ENCODE measurements around the gene CAPN7.
"Not testable (repeated sequence)": the region's sequence is repeated elsewhere in the genome, so short reads cannot be mapped to it uniquely, and the experiment has no call there.

The CAPN7 gene

GRCh38 chr3:15181511-15181910 lies 24.5 kb upstream of the CAPN7 start:
- H3K4me3 ChIP-seq (ENCODE audit: low read depth, low read length): no peak overlapping the region
- no peak for DNase-seq (ENCODE audit: low read depth)
- TF ChIP-seq CTCF (IDR thresholded peaks at IDR 0.05; ENCODE audit: control insufficient read depth, extremely low read depth, insufficient read depth): no peak

DNA sequence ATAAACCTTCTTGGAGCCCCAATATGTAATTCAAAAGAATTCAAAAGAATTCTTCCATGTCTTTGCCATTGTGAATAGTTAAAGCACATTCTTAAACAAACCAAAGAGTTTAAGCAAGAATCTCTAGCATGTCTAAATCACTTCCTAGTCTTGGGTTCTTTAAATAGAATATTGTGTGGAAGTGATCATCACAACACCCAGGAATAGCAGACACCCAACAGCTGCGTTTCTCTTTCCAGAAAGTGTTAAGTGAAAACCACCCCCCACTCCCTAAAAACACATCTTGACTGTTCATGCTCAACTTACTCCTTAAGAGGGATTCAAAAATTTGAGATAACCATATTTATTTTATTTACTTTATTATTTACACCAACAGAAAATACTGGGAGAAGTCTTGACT lies 24.1 kb upstream of the CAPN7 start:
- no peak for DNase-seq (ENCODE audit: low read depth)
- H3K4me3 ChIP-seq (ENCODE audit: low read depth, low read length): no peak overlapping the region
- no peak for TF ChIP-seq CTCF (IDR thresholded peaks at IDR 0.05; ENCODE audit: control insufficient read depth, extremely low read depth, insufficient read depth)

DNA sequence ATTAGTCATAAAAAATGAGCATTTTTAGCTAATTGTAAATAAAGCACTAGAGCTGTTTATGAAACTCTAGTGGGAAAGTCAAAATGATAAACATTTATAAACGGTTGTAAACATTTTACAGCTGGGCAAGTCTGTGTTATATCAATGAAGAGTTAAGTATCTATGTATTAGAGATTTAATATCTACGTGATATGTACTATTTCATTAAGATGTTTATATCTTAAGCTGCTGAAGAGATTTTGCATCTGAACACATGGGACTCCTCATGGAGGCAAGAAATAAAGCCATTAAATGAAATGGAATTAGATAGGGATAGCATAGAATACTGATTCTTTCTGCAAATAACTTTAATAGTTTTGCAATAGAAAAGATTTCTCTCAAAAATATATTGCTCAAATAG lies 23.0 kb upstream of the CAPN7 start:
- no peak for DNase-seq (ENCODE audit: low read depth)
- no peak overlapping the region for H3K4me3 ChIP-seq (ENCODE audit: low read depth, low read length)
- TF ChIP-seq CTCF (IDR thresholded peaks at IDR 0.05; ENCODE audit: control insufficient read depth, extremely low read depth, insufficient read depth): no peak

DNA sequence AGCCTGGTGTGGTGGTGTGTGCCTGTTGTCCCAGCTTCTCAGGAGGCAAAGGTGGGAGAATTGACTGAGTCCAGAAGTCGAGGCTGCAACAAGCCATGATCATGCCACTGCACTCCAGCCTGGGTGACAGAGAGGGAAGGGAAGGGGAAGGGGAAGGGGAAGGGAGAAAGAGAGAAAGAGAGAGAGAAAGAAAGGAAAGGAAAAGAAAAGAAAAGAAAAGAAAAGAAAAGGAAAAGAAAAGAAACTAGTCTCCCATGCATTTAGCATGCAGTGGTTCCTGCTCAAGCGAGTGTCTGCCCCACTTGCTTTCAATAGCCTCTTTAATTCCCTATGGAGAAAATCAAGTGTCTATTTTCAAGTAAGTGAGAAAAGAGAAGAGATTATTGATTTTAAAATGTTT lies 20.6 kb upstream of the CAPN7 start:
- H3K4me3 ChIP-seq (ENCODE audit: low read depth, low read length): no peak overlapping the region
- DNase-seq (ENCODE audit: low read depth): no peak
- no peak for TF ChIP-seq CTCF (IDR thresholded peaks at IDR 0.05; ENCODE audit: control insufficient read depth, extremely low read depth, insufficient read depth)

DNA sequence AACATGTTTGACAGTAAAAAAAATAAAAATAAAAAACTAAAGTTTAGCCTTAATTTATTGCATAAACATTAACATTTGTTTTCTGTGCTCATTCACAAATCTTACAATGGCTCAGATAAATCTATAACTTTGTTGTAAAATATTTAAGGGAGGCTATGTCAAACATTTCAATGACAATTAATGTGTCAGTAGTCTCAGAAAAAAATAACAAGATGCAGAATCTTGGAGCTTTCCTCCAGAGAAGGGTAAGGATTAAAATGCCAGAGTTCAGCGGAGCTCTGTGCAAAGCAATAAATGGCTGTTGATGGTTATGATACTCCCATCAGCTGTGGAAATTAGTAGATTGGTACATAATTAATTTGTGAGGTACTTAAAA lies 20.0 kb upstream of the CAPN7 start:
- H3K4me3 ChIP-seq (ENCODE audit: low read depth, low read length): no peak overlapping the region
- no peak for TF ChIP-seq CTCF (IDR thresholded peaks at IDR 0.05; ENCODE audit: control insufficient read depth, extremely low read depth, insufficient read depth)
- no peak for DNase-seq (ENCODE audit: low read depth)

DNA sequence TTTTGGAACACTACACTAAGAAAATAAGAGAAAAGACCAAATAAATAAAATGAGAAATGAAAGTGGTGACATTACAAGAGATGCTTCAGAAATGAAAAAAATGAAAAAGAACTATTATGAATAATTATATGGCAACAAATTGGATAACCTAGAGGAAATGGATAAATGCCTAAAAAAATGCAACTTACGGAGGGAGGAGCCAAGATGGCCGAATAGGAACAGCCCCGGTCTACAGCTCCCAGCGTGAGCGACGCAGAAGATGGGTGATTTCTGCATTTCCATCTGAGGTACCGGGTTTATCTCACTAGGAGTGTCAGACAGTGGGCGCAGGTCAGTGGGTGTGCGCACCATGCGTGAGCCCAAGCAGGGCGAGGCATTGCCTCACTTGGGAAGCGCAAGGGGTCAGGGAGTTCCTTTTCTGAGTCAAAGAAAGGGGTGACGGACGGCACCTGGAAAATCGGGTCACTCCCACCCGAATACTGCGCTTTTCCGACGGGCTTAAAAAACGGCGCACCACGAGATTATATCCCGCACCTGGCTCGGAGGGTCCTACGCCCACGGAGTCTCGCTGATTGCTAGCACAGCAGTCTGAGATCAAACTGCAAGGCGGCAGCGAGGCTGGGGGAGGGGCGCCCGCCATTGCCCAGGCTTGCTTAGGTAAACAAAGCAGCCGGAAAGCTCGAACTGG lies 19.4 kb upstream of the CAPN7 start:
- DNase-seq (ENCODE audit: low read depth): not testable (repeated sequence)

GRCh38 chr3:15197340-15198029 lies 8.6 kb upstream of the CAPN7 start:
- DNase-seq (ENCODE audit: low read depth): no peak
- no peak for TF ChIP-seq CTCF (IDR thresholded peaks at IDR 0.05; ENCODE audit: control insufficient read depth, extremely low read depth, insufficient read depth)
- no peak overlapping the region for H3K4me3 ChIP-seq (ENCODE audit: low read depth, low read length)

More for the DNA sequence above, 19.4 kb upstream of the CAPN7 start:
- H3K4me3 ChIP-seq (ENCODE audit: low read depth, low read length): not testable (repeated sequence)
